HCT116 (cell line): ENCODE measurements around the gene SBF2. TPM values are rescaled to one million over a fixed set of nuclear protein-coding genes. Genes with fewer than 3 reads are reported as not detected.

Experiments
- ATF3 ChIP-seq: IDR thresholded peaks from 2 replicates; pipeline ENCODE4 v1.6.1; 2012
- EGR1 ChIP-seq: IDR thresholded peaks from 2 replicates; pipeline ENCODE4 v1.6.1; 2012; ENCODE audit warnings: low read depth
- EZH2 ChIP-seq: fragments of 200-600 bp; sonication (generic); IDR thresholded peaks from 2 replicates; pipeline ENCODE4 v1.6.1; 2017; ENCODE audit warnings: antibody characterized with exemption, mixed run types
- JUND ChIP-seq: IDR thresholded peaks from 2 replicates; pipeline ENCODE4 v1.6.1; 2012
- MAX ChIP-seq: IDR thresholded peaks from 2 replicates; pipeline ENCODE4 v1.6.1; 2012
- POLR2A ChIP-seq: IDR thresholded peaks from 2 replicates; pipeline ENCODE4 v1.7.0; 2011; ENCODE audit warnings: borderline replicate concordance; ENCODE audit not compliant: insufficient read depth, insufficient read length; ENCODE audit errors: extremely low read depth
- POLR2AphosphoS5 ChIP-seq: IDR thresholded peaks from 2 replicates; pipeline ENCODE4 v1.6.1; 2011; ENCODE audit warnings: mild to moderate bottlenecking, low read depth, low read length, moderate library complexity
- REST ChIP-seq: IDR thresholded peaks from 2 replicates; pipeline ENCODE4 v1.6.1; 2012; ENCODE audit warnings: low read depth
- SIN3A ChIP-seq: IDR thresholded peaks from 2 replicates; pipeline ENCODE4 v1.6.1; 2012; ENCODE audit warnings: low read depth
- SRF ChIP-seq: IDR thresholded peaks from 2 replicates; pipeline ENCODE4 v1.6.1; 2012; ENCODE audit warnings: low read depth
- TCF7L2 ChIP-seq: IDR thresholded peaks from 2 replicates; pipeline ENCODE4 v1.7.0; 2011; ENCODE audit warnings: borderline replicate concordance, inconsistent platforms; ENCODE audit not compliant: insufficient read depth, insufficient read length; ENCODE audit errors: extremely low read depth
- YY1 ChIP-seq: IDR thresholded peaks from 2 replicates; pipeline ENCODE4 v1.6.1; 2011; ENCODE audit warnings: low read length, low read depth, moderate library complexity, mild to moderate bottlenecking; ENCODE audit not compliant: insufficient replicate concordance; ENCODE audit errors: extremely low read depth
- total RNA-seq: library from RNA; stranded (reverse); gene quantifications from one replicate; pipeline ENCODE4 v1.2.1, GENCODE V29; 2021; ENCODE audit not compliant: unreplicated experiment

The SBF2 gene
- total RNA-seq, 1 experiment from 2014 or later, result 35.0 TPM

- no peak for TF ChIP-seq POLR2AphosphoS5
- TF ChIP-seq SIN3A, result peak; percentile 47; the same call in 1 of the 2 replicates
- no peak; the same call in 1 of the 2 replicates for TF ChIP-seq MAX
- TF ChIP-seq TCF7L2, result no peak
- TF ChIP-seq EZH2, result no peak
- TF ChIP-seq JUND, result peak; percentile 50
- TF ChIP-seq SRF, result no peak
- no peak for TF ChIP-seq ATF3
- no peak for TF ChIP-seq YY1
- TF ChIP-seq EGR1, result no peak
- TF ChIP-seq POLR2A, result no peak
- no peak for TF ChIP-seq REST
Measured at GRCh38 chr11:9905960-9906791, 387.8 kb downstream of the SBF2 start (continued).
